Peyer's patch (tissue), 4 donors: ENCODE data around the gene OR5M8.

Source experiments
- CTCF ChIP-seq, 6 experiments: fragments of 450-650 bp in 4 of 6; fragments of 200-600 bp in 2 of 6; sonication (generic) in 1 of 6; IDR thresholded peaks; one replicate each; pipeline ENCODE4 v1.5.1; 2017 to 2019; ENCODE audit warnings: antibody characterized with exemption in 6 of 6, mild to moderate bottlenecking in 3 of 6, moderate library complexity in 1 of 6
- POLR2A ChIP-seq, 2 donors: fragments of 450-650 bp; IDR thresholded peaks; one replicate each; pipeline ENCODE4 v1.5.1; 2017; ENCODE audit warnings: antibody characterized with exemption in 2 of 2, mild to moderate bottlenecking in 2 of 2, moderate library complexity in 2 of 2

DNA sequence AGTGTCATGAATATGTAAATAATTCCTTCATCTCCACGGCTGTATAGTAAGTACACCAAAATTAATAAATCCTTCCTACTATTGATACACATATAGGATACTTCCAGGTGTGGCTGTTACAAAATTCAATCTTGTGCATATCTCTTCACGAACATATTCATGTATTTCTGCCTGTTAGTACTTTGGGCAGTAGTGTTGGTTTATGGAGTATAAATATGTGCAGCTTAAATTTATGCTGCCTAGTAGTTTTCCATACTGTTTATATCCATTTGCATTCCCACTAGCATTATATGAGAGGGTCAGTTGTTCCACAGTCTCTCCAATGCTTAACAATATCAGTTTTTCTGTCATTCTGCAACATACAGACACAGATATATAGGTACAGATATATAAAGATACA is 3.9 kb upstream of the OR5M8 start:
- no peak for TF ChIP-seq CTCF (IDR thresholded peaks at IDR 0.05)
- TF ChIP-seq POLR2A (IDR thresholded peaks at IDR 0.05) = no peak
